Cardiac muscle cell (in vitro differentiated cells and primary cell): Measurements from ENCODE around the gene ZNF266. TPM values are rescaled to one million over a fixed set of nuclear protein-coding genes. Genes with fewer than 3 reads are reported as not detected.

ENCODE experiments used
- DNase-seq, 2 donors: peaks; one replicate each; pipeline versions ENCODE4 v3.0.0 to v3.0.0-alpha.2; 2010 to 2017; ENCODE audit warnings: low read depth in 1 of 2, low spot score in 1 of 2
- H3K27ac ChIP-seq: fragments of 200-600 bp; sonication (generic); 2 replicates; pipeline ENCODE4 v1.5.1; 2016
- H3K27me3 ChIP-seq: fragments of 200-600 bp; sonication (generic); 2 replicates; pipeline ENCODE4 v1.6.0; 2016; ENCODE audit warnings: control low read depth
- H3K36me3 ChIP-seq: fragments of 200-600 bp; sonication (generic); 2 replicates; pipeline ENCODE4 v1.5.1; 2016; ENCODE audit warnings: control low read depth
- H3K4me1 ChIP-seq: fragments of 200-600 bp; sonication (generic); 2 replicates; pipeline ENCODE4 v1.8.1; 2017; ENCODE audit warnings: low read depth, mild to moderate bottlenecking, mixed run types
- H3K4me3 ChIP-seq: fragments of 200-600 bp; sonication (generic); 2 replicates; pipeline ENCODE4 v1.5.1; 2016; ENCODE audit warnings: mild to moderate bottlenecking
- H3K9me3 ChIP-seq: fragments of 200-600 bp; sonication (generic); 2 replicates; pipeline ENCODE4 v1.5.1; 2017; ENCODE audit warnings: low read depth, mild to moderate bottlenecking, control low read depth
- CTCF ChIP-seq: IDR thresholded peaks from 2 replicates; pipeline ENCODE4 v1.5.1; 2012; ENCODE audit warnings: low read depth, mild to moderate bottlenecking, low read length
- polyA plus RNA-seq: library from polyadenylated mRNA; unstranded; fragments of >200 nt; fragmentation: Nextera tagmentation; extraction: Ambion mirVana; gene quantifications from 2 replicates; pipeline ENCODE4 v1.2.1, GENCODE V29; 2016
- total RNA-seq: library from RNA; depleted of rRNA; stranded (reverse); fragments of >200 nt; gene quantifications from 2 replicates; pipeline ENCODE4 v1.2.3, GENCODE V29; 2016

ZNF266 gene
- total RNA-seq (13.0 and 19.2 TPM in 2 replicates), polyA plus RNA-seq (18.4 and 23.1 TPM in 2 replicates)

DNA sequence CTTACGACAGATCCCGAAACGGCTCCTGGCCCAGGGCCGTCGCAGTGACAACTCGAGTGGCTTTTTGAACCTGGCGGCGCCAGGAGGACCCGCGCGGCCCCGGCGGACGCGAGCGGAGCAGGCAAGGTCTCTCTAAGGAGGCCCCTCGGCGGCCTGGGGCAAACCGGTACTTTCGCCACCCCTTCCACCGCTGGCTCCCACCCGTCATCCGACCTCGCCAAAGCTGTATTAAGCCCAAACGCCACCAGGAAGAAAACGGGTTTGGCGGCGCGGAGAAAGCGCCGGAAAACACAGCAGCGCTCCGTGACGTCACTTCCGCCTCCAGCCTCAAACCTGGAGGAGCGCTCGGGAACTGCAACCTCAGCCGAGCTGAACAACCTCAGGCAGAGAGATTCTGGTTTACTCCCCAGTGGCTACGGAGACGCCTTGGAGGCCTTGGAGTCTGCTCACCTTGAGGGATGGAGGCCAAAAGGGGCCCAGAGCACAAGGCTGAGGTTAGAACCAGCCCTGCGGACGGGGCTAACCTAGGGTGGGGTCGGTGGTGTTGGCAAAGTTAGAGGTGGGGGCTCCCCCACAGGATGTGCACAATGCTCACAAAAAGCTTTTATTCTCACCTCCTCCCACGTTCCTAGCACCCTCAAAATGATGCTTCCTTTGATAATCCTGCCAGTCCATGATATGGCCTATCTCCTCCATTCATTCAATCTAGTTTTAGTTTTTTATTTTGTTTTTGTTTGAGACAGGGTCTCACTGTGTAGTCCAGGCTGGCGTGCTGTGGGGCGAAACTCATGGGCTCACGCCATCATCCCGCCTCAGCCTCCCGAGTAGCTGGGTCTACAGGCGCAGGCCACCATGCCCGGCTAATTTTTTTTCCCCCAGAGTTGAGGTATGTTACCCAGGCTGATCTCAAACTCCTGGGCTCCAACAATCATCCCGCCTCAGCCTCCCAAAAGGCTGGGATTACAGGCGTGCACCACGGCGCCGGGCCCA is at the start of gene ZNF266:
Gene ZNF266 (minus strand): TSS at position 295 of the 990 bp plus-strand sequence. CDS start 15,484 bp downstream, outside the sequence.
- Histone ChIP-seq H3K36me3 (peaks cover 5% of the 10 kb centered on the region), H3K4me1 (peaks cover 14% of the 10 kb centered on the region), H3K27ac (peak within 1 kb of the TSS; percentile 97), H3K9me3 (no peaks in the 10 kb centered on the region), H3K27me3 (no peaks in the 10 kb centered on the region), H3K4me3 (peak within 1 kb of the TSS; percentile 80)
- DNase-seq = peak; percentile 95 to 96
- peak; percentile 70 for TF ChIP-seq CTCF

DNA sequence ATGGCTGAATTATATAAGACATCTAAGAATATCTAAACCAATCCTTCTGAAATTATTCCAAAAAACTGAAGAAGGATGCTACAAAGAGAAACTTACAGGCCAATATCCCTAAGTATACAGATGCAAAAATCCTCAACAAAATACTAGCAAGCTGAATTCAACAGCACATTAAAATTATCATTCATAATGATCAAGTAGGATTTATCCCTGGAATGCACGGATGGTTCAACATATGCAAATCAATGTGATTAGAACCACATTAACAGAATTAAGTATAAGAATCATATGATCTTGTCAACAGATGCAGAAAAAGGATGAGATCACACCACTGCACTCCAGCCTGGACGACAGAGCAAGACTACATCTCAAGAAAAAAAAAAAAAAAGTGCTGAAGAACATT is 49.8 kb upstream of the ZNF266 start:
- Histone ChIP-seq H3K27ac (no peak overlapping the region), H3K9me3 (no peaks in the 10 kb centered on the region), H3K36me3 (no peaks in the 10 kb centered on the region), H3K4me3 (no peak overlapping the region), H3K4me1 (no peaks in the 10 kb centered on the region), H3K27me3 (no peaks in the 10 kb centered on the region)
- no peak for TF ChIP-seq CTCF
- DNase-seq = no peak

DNA sequence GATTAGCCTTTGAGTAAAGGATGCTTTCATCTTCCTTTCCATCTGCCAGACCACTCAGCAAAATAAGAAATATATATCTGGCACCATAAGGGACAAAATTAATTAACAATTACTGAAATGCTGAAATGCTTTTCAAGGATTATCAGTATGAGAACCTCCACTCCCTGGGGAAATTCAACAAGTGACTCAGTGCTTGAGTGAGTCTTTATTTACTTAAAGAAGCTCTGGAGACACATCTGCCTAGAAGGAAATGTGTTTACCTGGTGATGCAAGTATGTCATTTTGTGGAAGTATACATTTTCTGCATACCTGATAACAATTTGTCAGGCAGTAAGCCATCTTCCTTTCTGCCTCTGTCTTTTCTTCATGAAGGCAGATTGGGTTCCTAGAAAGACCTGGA is 39.6 kb upstream of the ZNF266 start:
- TF ChIP-seq CTCF = no peak
- Histone ChIP-seq H3K4me1 (no peaks in the 10 kb centered on the region), H3K4me3 (no peak overlapping the region), H3K27ac (no peak overlapping the region), H3K27me3 (no peaks in the 10 kb centered on the region), H3K36me3 (no peaks in the 10 kb centered on the region), H3K9me3 (no peaks in the 10 kb centered on the region)
- no peak for DNase-seq

- no peaks in the 10 kb centered on the region for H3K4me1 ChIP-seq
- no peak for TF ChIP-seq CTCF
- H3K27me3 ChIP-seq = no peaks in the 10 kb centered on the region
- H3K27ac ChIP-seq = no peak overlapping the region
- DNase-seq = no peak
- no peak overlapping the region for H3K4me3 ChIP-seq
- no peaks in the 10 kb centered on the region for H3K36me3 ChIP-seq
- no peaks in the 10 kb centered on the region for H3K9me3 ChIP-seq
These were observed 31.8 kb upstream of the ZNF266 start for GRCh38 chr19:9467161-9467560.

- Histone ChIP-seq H3K27me3 (no peaks in the 10 kb centered on the region), H3K9me3 (no peaks in the 10 kb centered on the region), H3K27ac (no peak overlapping the region), H3K36me3 (no peaks in the 10 kb centered on the region), H3K4me3 (no peak overlapping the region), H3K4me1 (no peaks in the 10 kb centered on the region)
- DNase-seq = no peak
- no peak for TF ChIP-seq CTCF
These were observed 26.6 kb upstream of the ZNF266 start for GRCh38 chr19:9461938-9462337.
